HUES64 (cell line): Measurements from ENCODE around the gene CBS.

Experiments used
- H3K27ac ChIP-seq: 2 replicates; pipeline ENCODE4 v1.7.0; 2013; ENCODE audit warnings: low read depth, low read length, inconsistent platforms
- H3K27me3 ChIP-seq: 2 replicates; pipeline ENCODE4 v1.6.1; 2013; ENCODE audit warnings: mild to moderate bottlenecking, low read length; ENCODE audit not compliant: insufficient read depth
- H3K36me3 ChIP-seq: 2 replicates; pipeline ENCODE4 v1.6.1; 2013; ENCODE audit warnings: mild to moderate bottlenecking, low read length; ENCODE audit not compliant: insufficient read depth
- H3K4me1 ChIP-seq: 2 replicates; pipeline ENCODE4 v1.6.1; 2013; ENCODE audit warnings: mild to moderate bottlenecking, low read length, moderate library complexity; ENCODE audit not compliant: insufficient read depth
- H3K4me3 ChIP-seq: 2 replicates; pipeline ENCODE4 v1.5.1; 2013; ENCODE audit warnings: mild to moderate bottlenecking, low read length, moderate library complexity
- H3K9ac ChIP-seq: 2 replicates; pipeline ENCODE4 v1.6.1; 2013; ENCODE audit warnings: mild to moderate bottlenecking, low read depth, low read length
- H3K9me3 ChIP-seq: 2 replicates; pipeline ENCODE4 v1.6.1; 2013; ENCODE audit warnings: low read depth, low read length; ENCODE audit not compliant: insufficient read depth
- WGBS: fragments of 150-250, 120-280 bp; methylation state at CpG from one replicate; pipeline ENCODE4 v1.1.7; 2013; ENCODE audit warnings: missing lambda C conversion rate; 5-methylcytosine and 5-hydroxymethylcytosine counted together

Gene CBS

GRCh38 chr21:43004926-43005325 lies 70.7 kb downstream of the CBS start:
- Histone ChIP-seq H3K36me3 (peaks cover 22% of the 10 kb centered on the region), H3K9me3 (peaks cover 4% of the 10 kb centered on the region; the same call in 1 of the 2 replicates), H3K27ac (no peak overlapping the region), H3K9ac (no peak overlapping the region), H3K4me3 (no peak overlapping the region), H3K4me1 (no peaks in the 10 kb centered on the region), H3K27me3 (no peaks in the 10 kb centered on the region)
- WGBS, result 85% methylated on average over 8 of the region's 8 CpGs
